Measurements from ENCODE around the gene CABP1. TPM values are rescaled to one million over a fixed set of nuclear protein-coding genes. Genes with fewer than 3 reads are reported as not detected.

Gene CABP1
- total and polyA plus RNA-seq, 12 donors, result 1.3 to 12.0 (median 3.4) TPM

DNA sequence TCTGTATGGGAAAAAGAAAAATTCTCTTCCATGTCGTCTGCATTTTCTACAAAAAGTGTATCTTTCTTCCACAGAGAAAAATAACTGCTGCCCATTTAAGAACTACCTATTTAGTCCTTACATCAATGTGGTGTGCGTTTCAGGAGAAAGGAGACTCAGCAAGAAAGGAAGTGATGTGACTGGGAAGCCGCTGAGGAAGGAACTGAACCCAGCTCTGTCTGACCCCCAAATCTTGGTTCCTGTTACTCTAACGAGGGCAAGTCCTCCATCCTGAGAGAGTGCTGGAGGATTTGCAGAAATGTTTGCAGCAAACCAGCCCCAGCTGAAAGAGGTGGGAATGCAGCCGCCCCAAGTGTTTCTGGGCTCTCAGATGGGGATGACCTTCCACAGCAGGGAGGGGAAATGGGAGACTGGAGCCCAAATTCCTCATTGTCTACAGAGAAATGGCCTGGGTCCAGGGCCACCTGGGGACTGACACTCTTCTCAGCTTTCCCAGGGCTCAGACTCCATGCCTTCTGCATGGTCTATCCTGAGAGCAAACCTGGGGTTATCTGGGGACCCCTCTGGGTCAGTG, 39.8 kb downstream of the CABP1 start:
- 48% methylated on average over 5 of the region's 5 CpGs for WGBS, 2 donors
- ATAC-seq, result no peak
- no peak for DNase-seq
- H3K9me3 ChIP-seq, result no peaks in the 10 kb centered on the region
- no peaks in the 10 kb centered on the region for H3K27me3 ChIP-seq
- H3K4me3 ChIP-seq, result no peak overlapping the region
- H3K36me3 ChIP-seq, result no peaks in the 10 kb centered on the region
- intact Hi-C loops (cut with DNase I), result no loop called here
- peak overlapping the region in 2 of 10 donors; percentile 1 to 15 for H3K27ac ChIP-seq
- peaks cover 0 to 35% (median 12%) of the 10 kb centered on the region in 9 donors for H3K4me1 ChIP-seq
- TF ChIP-seq, protein P1, sequence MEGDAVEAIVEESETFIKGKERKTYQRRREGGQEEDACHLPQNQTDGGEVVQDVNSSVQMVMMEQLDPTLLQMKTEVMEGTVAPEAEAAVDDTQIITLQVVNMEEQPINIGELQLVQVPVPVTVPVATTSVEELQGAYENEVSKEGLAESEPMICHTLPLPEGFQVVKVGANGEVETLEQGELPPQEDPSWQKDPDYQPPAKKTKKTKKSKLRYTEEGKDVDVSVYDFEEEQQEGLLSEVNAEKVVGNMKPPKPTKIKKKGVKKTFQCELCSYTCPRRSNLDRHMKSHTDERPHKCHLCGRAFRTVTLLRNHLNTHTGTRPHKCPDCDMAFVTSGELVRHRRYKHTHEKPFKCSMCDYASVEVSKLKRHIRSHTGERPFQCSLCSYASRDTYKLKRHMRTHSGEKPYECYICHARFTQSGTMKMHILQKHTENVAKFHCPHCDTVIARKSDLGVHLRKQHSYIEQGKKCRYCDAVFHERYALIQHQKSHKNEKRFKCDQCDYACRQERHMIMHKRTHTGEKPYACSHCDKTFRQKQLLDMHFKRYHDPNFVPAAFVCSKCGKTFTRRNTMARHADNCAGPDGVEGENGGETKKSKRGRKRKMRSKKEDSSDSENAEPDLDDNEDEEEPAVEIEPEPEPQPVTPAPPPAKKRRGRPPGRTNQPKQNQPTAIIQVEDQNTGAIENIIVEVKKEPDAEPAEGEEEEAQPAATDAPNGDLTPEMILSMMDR (IDR thresholded peaks at IDR 0.05), result no peak

DNA sequence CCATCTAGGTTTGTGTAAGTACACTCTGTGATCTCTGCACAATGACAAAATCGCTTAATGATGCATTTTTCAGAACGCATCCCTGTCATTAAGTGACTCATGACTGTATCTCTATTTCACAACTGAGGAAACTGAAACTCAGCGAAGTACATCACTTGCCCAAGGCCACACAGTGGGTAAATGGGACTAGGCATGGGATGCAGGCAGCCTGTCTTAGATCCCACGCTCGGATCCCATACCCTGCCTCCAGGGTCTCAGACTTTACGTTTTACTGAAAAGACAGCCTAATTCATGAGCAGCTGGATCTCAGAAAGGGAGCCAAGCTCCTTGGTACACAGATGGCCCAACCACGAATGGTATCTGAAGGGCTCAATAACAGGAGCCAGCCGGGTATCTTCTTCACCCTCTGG, 44.1 kb downstream of the CABP1 start:
- DNase-seq, result no peak
- TF ChIP-seq, protein P1 (IDR thresholded peaks at IDR 0.05), result no peak
- no peaks in the 10 kb centered on the region for H3K27me3 ChIP-seq

DNA sequence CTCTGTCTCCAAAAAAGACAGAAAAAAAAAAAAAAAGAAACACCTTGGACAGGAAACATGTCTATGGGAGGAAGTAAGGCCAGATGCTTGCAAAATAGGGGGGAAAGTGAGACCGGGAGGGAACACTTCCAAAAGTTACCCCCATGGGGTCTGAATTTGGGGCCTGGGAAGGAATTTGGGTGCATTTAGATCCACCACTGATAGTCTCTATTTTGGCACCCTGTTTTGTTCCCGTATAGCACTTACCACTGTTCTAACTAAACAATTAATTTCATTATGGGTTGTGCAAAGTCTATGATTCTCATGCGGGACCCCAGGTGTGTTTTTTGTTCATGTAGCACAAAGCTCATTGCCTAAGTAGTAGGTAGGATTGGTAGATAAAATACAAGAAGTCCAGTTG, 45.1 kb downstream of the CABP1 start:
- Histone ChIP-seq H3K27ac (peak overlapping the region in 6 of 10 donors; percentile 90 to 95 (median 93)), H3K36me3 (no peaks in the 10 kb centered on the region), H3K27me3 (no peaks in the 10 kb centered on the region), H3K4me3 (peak overlapping the region in 4 of 10 donors; percentile 90 to 97 (median 92)), H3K9me3 (no peaks in the 10 kb centered on the region), H3K4me1 (peaks cover 3 to 49% (median 34%) of the 10 kb centered on the region in 9 donors)
- WGBS, 2 donors, result 59 to 61% methylated on average over 3 of the region's 3 CpGs
- ATAC-seq (no peak), DNase-seq (no peak)
- TF ChIP-seq, protein P1 (IDR thresholded peaks at IDR 0.05), result no peak
- intact Hi-C loops (cut with DNase I), result loop anchor here in 3 of 10 donors (5.0 kb wide), 2 partner anchors 33 to 38 kb away; no protein-coding TSS in a partner anchor

More for the DNA sequence above, 44.1 kb downstream of the CABP1 start:
- Histone ChIP-seq H3K4me1 (peaks cover 0 to 46% (median 25%) of the 10 kb centered on the region in 9 donors), H3K9me3 (no peaks in the 10 kb centered on the region), H3K4me3 (no peak overlapping the region), H3K36me3 (no peaks in the 10 kb centered on the region), H3K27ac (peak overlapping the region in 2 of 10 donors; percentile 47 to 90)
- no peak for ATAC-seq
- intact Hi-C loops (cut with DNase I), result no loop called here
- 78 to 80% methylated on average over 8 of the region's 8 CpGs for WGBS, 2 donors

DNA sequence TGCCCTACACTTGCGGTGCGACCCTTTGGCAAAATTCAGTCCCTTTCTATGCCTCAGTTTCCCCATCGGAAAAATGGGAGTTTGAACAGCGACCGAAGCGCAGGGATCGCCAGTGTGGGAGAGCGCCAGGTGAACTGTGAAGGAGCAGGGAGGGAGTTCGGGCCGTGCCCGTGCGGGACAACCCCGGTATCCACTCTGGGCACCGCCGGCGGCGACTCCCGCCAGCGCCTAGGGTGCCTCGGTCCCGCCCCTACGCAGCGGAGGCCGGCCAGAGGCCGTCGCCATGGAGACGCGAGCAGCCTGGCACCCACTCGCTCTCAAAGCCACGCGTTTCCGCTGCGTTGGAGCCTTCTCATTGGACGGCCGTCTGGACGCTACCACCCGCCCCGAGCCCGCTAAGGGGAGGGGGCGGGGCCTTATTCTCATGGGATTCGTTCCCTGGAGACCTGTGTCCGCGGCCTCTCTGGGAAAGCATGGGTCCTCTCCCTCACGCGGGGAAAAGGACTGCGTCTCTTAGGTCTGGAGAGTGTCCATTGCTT, 45.8 kb downstream of the CABP1 start:
- Histone ChIP-seq H3K27ac (peak overlapping the region; percentile 50 to 95 (median 92)), H3K4me3 (peak overlapping the region; percentile 68 to 98 (median 90)), H3K9me3 (no peaks in the 10 kb centered on the region), H3K36me3 (no peaks in the 10 kb centered on the region), H3K4me1 (peaks cover 3 to 54% (median 41%) of the 10 kb centered on the region in 9 donors), H3K27me3 (no peaks in the 10 kb centered on the region)
- ATAC-seq (peak; percentile 90 to 96 (median 95)), DNase-seq (peak; percentile 97 to 98)
- WGBS, 2 donors, result 0 to 1% methylated on average over 46 of the region's 46 CpGs
- intact Hi-C loops (cut with DNase I), result loop anchor here in 6 of 10 donors (2.0 to 5.0 kb wide), 4 partner anchors 25 to 39 kb away; partner anchors contain the start of gene UNC119B (in 1 of the 6)
- TF ChIP-seq, protein P1 (IDR thresholded peaks at IDR 0.05), result no peak

All from heart right ventricle (tissue), 16 donors.